SU-DHL-6 (cell line): ENCODE data around the gene SMAP2.

ENCODE experiments used
- EZH2phosphoT487 ChIP-seq: fragments of 200-600 bp; sonication (generic), shearing (Covaris generic); conservative IDR thresholded peaks from 2 replicates; pipeline ENCODE4 v1.6.1; 2018; ENCODE audit warnings: mild to moderate bottlenecking, antibody characterized with exemption, low read length, moderate library complexity, mixed read lengths
- TF ChIP-seq, protein P1 (sequence below): fragments of 200-600 bp; sonication (generic); IDR thresholded peaks from one replicate; pipeline ENCODE4 v1.5.1; 2017; ENCODE audit warnings: antibody characterized with exemption, mild to moderate bottlenecking, low read length, moderate library complexity; ENCODE audit not compliant: insufficient read depth, poor library complexity, severe bottlenecking

GRCh38 chr1:40425198-40425597 is 51.7 kb downstream of the SMAP2 start:
- TF ChIP-seq, protein P1, sequence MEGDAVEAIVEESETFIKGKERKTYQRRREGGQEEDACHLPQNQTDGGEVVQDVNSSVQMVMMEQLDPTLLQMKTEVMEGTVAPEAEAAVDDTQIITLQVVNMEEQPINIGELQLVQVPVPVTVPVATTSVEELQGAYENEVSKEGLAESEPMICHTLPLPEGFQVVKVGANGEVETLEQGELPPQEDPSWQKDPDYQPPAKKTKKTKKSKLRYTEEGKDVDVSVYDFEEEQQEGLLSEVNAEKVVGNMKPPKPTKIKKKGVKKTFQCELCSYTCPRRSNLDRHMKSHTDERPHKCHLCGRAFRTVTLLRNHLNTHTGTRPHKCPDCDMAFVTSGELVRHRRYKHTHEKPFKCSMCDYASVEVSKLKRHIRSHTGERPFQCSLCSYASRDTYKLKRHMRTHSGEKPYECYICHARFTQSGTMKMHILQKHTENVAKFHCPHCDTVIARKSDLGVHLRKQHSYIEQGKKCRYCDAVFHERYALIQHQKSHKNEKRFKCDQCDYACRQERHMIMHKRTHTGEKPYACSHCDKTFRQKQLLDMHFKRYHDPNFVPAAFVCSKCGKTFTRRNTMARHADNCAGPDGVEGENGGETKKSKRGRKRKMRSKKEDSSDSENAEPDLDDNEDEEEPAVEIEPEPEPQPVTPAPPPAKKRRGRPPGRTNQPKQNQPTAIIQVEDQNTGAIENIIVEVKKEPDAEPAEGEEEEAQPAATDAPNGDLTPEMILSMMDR = no peak
- no peak for TF ChIP-seq EZH2phosphoT487
